ENCODE measurements around the gene VENTX. TPM values are rescaled to one million over a fixed set of nuclear protein-coding genes. Genes with fewer than 3 reads are reported as not detected.

VENTX gene
- polyA plus RNA-seq, 3 donors, result 1.4 to 56.0 (median 1.6) TPM

- Histone ChIP-seq H3K4me1 (ENCODE audit: control insufficient read depth in 1 of 2, insufficient read depth in 2 of 2, low read length in 2 of 2) (peaks cover 20 to 43% of the 10 kb centered on the region in 2 donors), H3K9me3 (replicated peaks in 1 of 2; ENCODE audit: control insufficient read depth in 1 of 2, insufficient read depth in 1 of 2, low read length in 2 of 2) (no peaks in the 10 kb centered on the region), H3K4me2 (replicated peaks; ENCODE audit: extremely low read depth, low read length, poor library complexity, severe bottlenecking) (no peak overlapping the region), H3K79me2 (ENCODE audit: insufficient read depth, low read length) (no peaks in the 10 kb centered on the region), H2AFZ (ENCODE audit: insufficient read depth, low read depth, low read length, poor library complexity, severe bottlenecking) (no peak overlapping the region), H3K9ac (ENCODE audit: insufficient read depth, low read length, poor library complexity, severe bottlenecking) (no peak overlapping the region), H3K27ac (ENCODE audit: low read depth in 1 of 2, low read length in 2 of 2) (no peak overlapping the region), H3K36me3 (replicated peaks in 1 of 2; ENCODE audit: control insufficient read depth in 1 of 2, insufficient read depth in 2 of 2, low read length in 2 of 2) (no peaks in the 10 kb centered on the region), H4K20me1 (ENCODE audit: insufficient read depth, low read length) (no peaks in the 10 kb centered on the region), H3K27me3 (ENCODE audit: control insufficient read depth in 2 of 2, insufficient read depth in 2 of 2, low read length in 2 of 2) (peaks cover 0 to 14% of the 10 kb centered on the region in 2 donors), H3K4me3 (replicated peaks in 1 of 3; ENCODE audit: low read depth in 2 of 3, low read length in 3 of 3) (no peak overlapping the region)
- WGBS (ENCODE audit: insufficient coverage), result 75% methylated on average over 4 of the region's 11 CpGs
- H3K4me1 Mint-ChIP-seq, result peaks cover 39% of the 10 kb centered on the region
- H3K27me3 Mint-ChIP-seq (ENCODE audit: low read depth in 3 of 3), result peaks cover 14 to 35% (median 18%) of the 10 kb centered on the region in 3 donors
- no peak for TF ChIP-seq CTCF (IDR thresholded peaks at IDR 0.05)
- no peaks in the 10 kb centered on the region for H3K9me3 Mint-ChIP-seq
- peak overlapping the region in 1 of 2 donors; percentile 31 for H3K4me3 Mint-ChIP-seq
- DNase-seq, result no peak
- no peaks in the 10 kb centered on the region for H3K36me3 Mint-ChIP-seq
- peak overlapping the region in 5 of 7 donors; percentile 1 to 71 (median 7) for H3K27ac Mint-ChIP-seq
- intact Hi-C loops (cut with micrococcal nuclease), result loop anchor here (10.0 kb wide), 2 partner anchors 105 to 235 kb away; no protein-coding TSS in a partner anchor
These were observed 12.5 kb downstream of the VENTX start for GRCh38 chr10:133249975-133250754.

GRCh38 chr10:133251388-133252222 is 13.9 kb downstream of the VENTX start:
- no peaks in the 10 kb centered on the region for H4K20me1 ChIP-seq (ENCODE audit: insufficient read depth, low read length)
- Mint-ChIP-seq H3K27ac (peak overlapping the region in 3 of 7 donors; percentile 10 to 87 (median 63)), H3K27me3 (ENCODE audit: low read depth in 3 of 3) (peaks cover 14 to 32% (median 18%) of the 10 kb centered on the region in 3 donors), H3K9me3 (no peaks in the 10 kb centered on the region), H3K36me3 (no peaks in the 10 kb centered on the region), H3K4me3 (no peak overlapping the region), H3K4me1 (peaks cover 35% of the 10 kb centered on the region)
- H3K27ac ChIP-seq (ENCODE audit: low read depth in 1 of 2, low read length in 2 of 2), result no peak overlapping the region
- H3K79me2 ChIP-seq (ENCODE audit: insufficient read depth, low read length), result no peaks in the 10 kb centered on the region
- DNase-seq, result no peak
- no peak overlapping the region for H2AFZ ChIP-seq (ENCODE audit: insufficient read depth, low read depth, low read length, poor library complexity, severe bottlenecking)
- WGBS (ENCODE audit: insufficient coverage), result 80% methylated on average over 20 of the region's 28 CpGs
- H3K27me3 ChIP-seq (ENCODE audit: control insufficient read depth in 2 of 2, insufficient read depth in 2 of 2, low read length in 2 of 2), result peaks cover 0 to 14% of the 10 kb centered on the region in 2 donors
- H3K4me2 ChIP-seq (replicated peaks; ENCODE audit: extremely low read depth, low read length, poor library complexity, severe bottlenecking), result no peak overlapping the region
- H3K36me3 ChIP-seq (replicated peaks in 1 of 2; ENCODE audit: control insufficient read depth in 1 of 2, insufficient read depth in 2 of 2, low read length in 2 of 2), result no peaks in the 10 kb centered on the region
- H3K4me1 ChIP-seq (ENCODE audit: control insufficient read depth in 1 of 2, insufficient read depth in 2 of 2, low read length in 2 of 2), result peaks cover 20 to 38% of the 10 kb centered on the region in 2 donors
- intact Hi-C loops (cut with micrococcal nuclease), result loop anchor here in 1 of 2 donors (10.0 kb wide), 1 partner anchor 107 kb away; no protein-coding TSS in a partner anchor
- no peak for TF ChIP-seq CTCF (IDR thresholded peaks at IDR 0.05)
- no peak overlapping the region for H3K9ac ChIP-seq (ENCODE audit: insufficient read depth, low read length, poor library complexity, severe bottlenecking)
- H3K9me3 ChIP-seq (replicated peaks in 1 of 2; ENCODE audit: control insufficient read depth in 1 of 2, insufficient read depth in 1 of 2, low read length in 2 of 2), result no peaks in the 10 kb centered on the region
- H3K4me3 ChIP-seq (replicated peaks in 1 of 3; ENCODE audit: low read depth in 2 of 3, low read length in 3 of 3), result no peak overlapping the region
